Neural cell (in vitro differentiated cells): Measurements from ENCODE around the gene CLSTN2.

Source experiments
- CTCF ChIP-seq: fragments of 450-650 bp; IDR thresholded peaks from 2 replicates; pipeline ENCODE4 v1.5.1; 2014; ENCODE audit warnings: antibody characterized with exemption, mild to moderate bottlenecking, moderate library complexity; ENCODE audit not compliant: poor library complexity, severe bottlenecking
- EZH2 ChIP-seq: fragments of 200-600, 300-800 bp; shearing (Covaris generic), sonication (generic); IDR thresholded peaks from 2 replicates; pipeline ENCODE4 v1.6.1; 2014; ENCODE audit warnings: antibody characterized with exemption, low read length, borderline replicate concordance, mild to moderate bottlenecking; ENCODE audit not compliant: insufficient read depth, poor library complexity, severe bottlenecking
- POLR2AphosphoS5 ChIP-seq: IDR thresholded peaks from 2 replicates; pipeline ENCODE4 v1.6.1; 2012
- RAD21 ChIP-seq: fragments of 450-650 bp; conservative IDR thresholded peaks from 2 replicates; pipeline ENCODE4 v1.6.1; 2014; ENCODE audit warnings: antibody characterized with exemption, mild to moderate bottlenecking, moderate library complexity

DNA sequence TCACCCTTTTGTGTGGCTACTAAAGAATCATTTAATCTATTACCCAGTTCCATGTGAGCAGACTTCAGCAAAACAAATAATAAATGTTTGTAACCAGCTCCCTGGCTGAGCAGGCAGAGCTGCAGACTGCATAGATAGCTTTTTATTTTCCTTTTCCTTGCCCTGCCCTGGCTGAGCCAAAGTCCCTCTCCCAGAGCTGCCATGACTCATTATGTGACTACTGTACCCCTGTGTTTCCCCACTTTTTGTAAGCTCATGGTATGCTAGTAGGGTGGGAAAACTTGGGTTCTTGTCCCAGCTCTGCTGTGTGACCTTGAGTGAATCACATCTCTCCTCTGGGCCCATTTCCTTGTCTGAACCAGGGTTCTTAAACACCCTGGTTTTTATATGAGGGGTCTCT lies 127.5 kb downstream of the CLSTN2 start:
- TF ChIP-seq RAD21 (no peak), CTCF (no peak), POLR2AphosphoS5 (no peak), EZH2 (no peak)
